Type B pancreatic cell (in vitro differentiated cells): ENCODE measurements around the gene WRNIP1. TPM values are rescaled to one million over a fixed set of nuclear protein-coding genes. Genes with fewer than 3 reads are reported as not detected.

Experiments
- DNase-seq: peaks from one replicate; pipeline ENCODE4 v3.0.0; 2021; ENCODE audit warnings: mixed read lengths; ENCODE audit not compliant: unreplicated experiment; ENCODE audit errors: extremely low spot score
- H3K27ac Mint-ChIP-seq: 2 replicates; pipeline ENCODE4 v1.8.0; 2021; ENCODE audit warnings: mild to moderate bottlenecking, mixed read lengths
- H3K27me3 Mint-ChIP-seq: 2 replicates; pipeline ENCODE4 v1.8.0; 2021; ENCODE audit warnings: mixed read lengths
- H3K36me3 Mint-ChIP-seq: 2 replicates; pipeline ENCODE4 v1.8.0; 2021; ENCODE audit warnings: mixed read lengths
- H3K4me1 Mint-ChIP-seq: one replicate; pipeline ENCODE4 v1.8.0; 2021; ENCODE audit warnings: mixed read lengths; ENCODE audit not compliant: unreplicated experiment
- H3K4me3 Mint-ChIP-seq: 2 replicates; pipeline ENCODE4 v1.8.0; 2021; ENCODE audit warnings: mild to moderate bottlenecking, mixed read lengths
- H3K9me3 Mint-ChIP-seq: 2 replicates; pipeline ENCODE4 v1.8.0; 2021; ENCODE audit warnings: mixed read lengths
- total RNA-seq: library from RNA; stranded (reverse); gene quantifications from 2 replicates; pipeline ENCODE4 v1.2.1, GENCODE V29; 2021; ENCODE audit warnings: low replicate concordance
- TF ChIP-seq, protein P1 (sequence below): fragments of 200-600 bp; sonication (generic); conservative IDR thresholded peaks from 2 replicates; pipeline ENCODE4 v1.5.0; 2021; ENCODE audit warnings: antibody characterized with exemption, mild to moderate bottlenecking

WRNIP1 gene
- total RNA-seq, 1 donor from 2014 or later, result 41.2 TPM

DNA sequence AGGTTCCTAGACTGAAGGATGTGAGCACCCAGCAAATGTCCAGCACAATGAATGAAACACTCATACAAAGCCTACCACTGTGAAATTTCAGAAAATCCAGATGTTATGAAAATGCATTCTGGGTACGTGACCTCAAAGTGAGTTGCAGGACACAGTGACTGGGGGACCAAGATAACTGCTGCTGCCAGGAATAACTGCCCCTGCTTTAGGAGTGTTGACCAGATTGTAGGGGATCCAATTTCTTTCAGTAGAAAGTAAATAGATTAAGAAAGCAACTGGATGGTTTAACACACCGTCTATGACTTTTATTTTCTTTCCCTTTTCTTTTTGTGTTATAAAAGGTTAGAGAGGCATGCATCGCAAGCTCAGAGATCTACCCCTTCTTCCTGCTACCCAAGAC, 44.0 kb upstream of the WRNIP1 start:
- DNase-seq, result no peak
- no peaks in the 10 kb centered on the region for H3K9me3 Mint-ChIP-seq
- no peaks in the 10 kb centered on the region for H3K27me3 Mint-ChIP-seq
- TF ChIP-seq, protein P1, sequence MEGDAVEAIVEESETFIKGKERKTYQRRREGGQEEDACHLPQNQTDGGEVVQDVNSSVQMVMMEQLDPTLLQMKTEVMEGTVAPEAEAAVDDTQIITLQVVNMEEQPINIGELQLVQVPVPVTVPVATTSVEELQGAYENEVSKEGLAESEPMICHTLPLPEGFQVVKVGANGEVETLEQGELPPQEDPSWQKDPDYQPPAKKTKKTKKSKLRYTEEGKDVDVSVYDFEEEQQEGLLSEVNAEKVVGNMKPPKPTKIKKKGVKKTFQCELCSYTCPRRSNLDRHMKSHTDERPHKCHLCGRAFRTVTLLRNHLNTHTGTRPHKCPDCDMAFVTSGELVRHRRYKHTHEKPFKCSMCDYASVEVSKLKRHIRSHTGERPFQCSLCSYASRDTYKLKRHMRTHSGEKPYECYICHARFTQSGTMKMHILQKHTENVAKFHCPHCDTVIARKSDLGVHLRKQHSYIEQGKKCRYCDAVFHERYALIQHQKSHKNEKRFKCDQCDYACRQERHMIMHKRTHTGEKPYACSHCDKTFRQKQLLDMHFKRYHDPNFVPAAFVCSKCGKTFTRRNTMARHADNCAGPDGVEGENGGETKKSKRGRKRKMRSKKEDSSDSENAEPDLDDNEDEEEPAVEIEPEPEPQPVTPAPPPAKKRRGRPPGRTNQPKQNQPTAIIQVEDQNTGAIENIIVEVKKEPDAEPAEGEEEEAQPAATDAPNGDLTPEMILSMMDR, result no peak
- H3K27ac Mint-ChIP-seq, result no peak overlapping the region
- peaks cover 5% of the 10 kb centered on the region for H3K36me3 Mint-ChIP-seq
- H3K4me3 Mint-ChIP-seq, result no peak overlapping the region
- H3K4me1 Mint-ChIP-seq, result peaks cover 4% of the 10 kb centered on the region

DNA sequence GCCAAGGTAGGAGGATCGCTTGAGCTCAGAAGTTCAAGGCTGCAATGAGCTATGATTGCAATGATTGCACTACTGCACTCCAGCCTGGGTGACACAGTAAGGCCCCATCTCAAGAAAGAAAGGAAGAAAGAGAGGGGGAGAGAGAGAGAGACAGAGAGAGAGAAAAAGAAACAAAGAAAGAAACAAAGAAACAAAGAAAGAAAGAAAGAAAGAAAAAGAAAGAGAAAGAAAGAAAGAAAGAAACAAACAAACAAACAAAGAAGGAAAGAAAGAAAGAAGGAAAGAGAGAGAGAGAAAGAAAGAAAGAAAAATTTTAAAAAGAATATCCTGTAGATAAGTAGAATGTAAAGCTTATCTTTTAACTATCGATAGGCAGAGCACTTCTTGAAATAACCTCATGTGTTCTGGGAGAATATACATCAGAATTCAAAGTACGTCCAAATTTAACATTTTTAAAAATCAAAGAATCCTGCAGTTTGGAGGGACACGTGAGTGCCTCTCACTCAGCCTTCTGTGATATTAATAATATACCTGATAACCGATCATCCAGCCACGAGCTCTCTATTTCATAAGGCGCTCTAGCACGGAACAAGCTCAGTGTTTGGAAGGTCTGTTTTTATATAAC, 39.7 kb upstream of the WRNIP1 start:
- no peak overlapping the region for H3K27ac Mint-ChIP-seq
- peaks cover 3% of the 10 kb centered on the region for H3K27me3 Mint-ChIP-seq
- H3K9me3 Mint-ChIP-seq, result no peaks in the 10 kb centered on the region
- TF ChIP-seq, protein P1, result no peak
- peaks cover 22% of the 10 kb centered on the region for H3K4me1 Mint-ChIP-seq
- peaks cover 5% of the 10 kb centered on the region for H3K36me3 Mint-ChIP-seq
- no peak for DNase-seq
- no peak overlapping the region for H3K4me3 Mint-ChIP-seq

DNA sequence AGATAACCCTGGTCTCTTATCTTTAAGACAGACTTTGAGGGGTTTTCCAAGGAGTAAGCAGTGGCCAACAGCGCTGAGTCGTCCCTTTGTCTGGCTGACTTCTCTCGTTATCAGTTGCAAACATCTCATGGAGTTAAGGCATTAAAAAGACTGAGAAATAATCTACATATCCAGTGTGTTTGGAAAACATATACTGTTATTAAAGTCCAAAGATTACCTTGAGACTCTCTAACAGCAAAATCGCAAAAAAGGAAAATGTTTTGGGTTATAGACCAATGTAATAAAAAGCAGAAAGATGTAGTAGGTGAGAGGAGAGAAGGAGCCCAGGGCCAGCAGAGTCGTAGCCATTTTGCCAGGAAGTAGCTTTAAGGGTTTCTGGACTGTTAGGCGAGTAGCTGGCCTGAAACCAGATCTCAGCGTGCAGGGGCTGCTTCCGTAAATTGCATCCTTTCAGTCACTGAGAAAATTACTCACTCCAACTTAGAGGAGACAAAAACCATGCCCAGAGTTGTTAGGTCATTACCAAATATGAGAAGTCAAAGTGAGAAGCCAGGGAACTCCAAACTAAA, 39.1 kb upstream of the WRNIP1 start:
- no peak overlapping the region for H3K27ac Mint-ChIP-seq
- peaks cover 3% of the 10 kb centered on the region for H3K27me3 Mint-ChIP-seq
- no peaks in the 10 kb centered on the region for H3K9me3 Mint-ChIP-seq
- TF ChIP-seq, protein P1, result no peak
- H3K36me3 Mint-ChIP-seq, result peaks cover 5% of the 10 kb centered on the region
- peaks cover 22% of the 10 kb centered on the region for H3K4me1 Mint-ChIP-seq
- no peak for DNase-seq
- no peak overlapping the region for H3K4me3 Mint-ChIP-seq

DNA sequence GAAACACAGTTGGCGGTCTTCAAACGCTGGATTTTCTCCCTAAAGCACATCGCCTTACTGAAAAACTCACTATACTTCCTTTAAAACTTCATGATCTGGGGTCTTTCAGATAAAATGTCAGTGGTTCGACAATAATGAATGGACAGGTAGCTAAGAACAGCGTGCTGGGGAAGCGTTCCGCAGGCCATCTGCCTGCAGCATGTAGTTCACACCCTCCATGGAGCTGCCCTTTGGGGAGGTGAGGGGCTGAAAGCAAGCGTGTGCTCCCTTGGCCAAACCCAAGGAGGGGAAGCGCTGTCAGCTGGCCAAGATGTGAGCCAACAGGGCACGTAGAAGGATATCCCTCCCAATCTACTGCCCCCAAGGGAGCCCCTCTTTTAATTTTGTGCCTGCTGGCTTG, 35.3 kb upstream of the WRNIP1 start:
- Mint-ChIP-seq H3K27ac (no peak overlapping the region), H3K4me1 (peaks cover 33% of the 10 kb centered on the region), H3K4me3 (no peak overlapping the region), H3K36me3 (no peaks in the 10 kb centered on the region), H3K27me3 (peaks cover 7% of the 10 kb centered on the region), H3K9me3 (no peaks in the 10 kb centered on the region)
- DNase-seq, result no peak
- TF ChIP-seq, protein P1, result no peak

DNA sequence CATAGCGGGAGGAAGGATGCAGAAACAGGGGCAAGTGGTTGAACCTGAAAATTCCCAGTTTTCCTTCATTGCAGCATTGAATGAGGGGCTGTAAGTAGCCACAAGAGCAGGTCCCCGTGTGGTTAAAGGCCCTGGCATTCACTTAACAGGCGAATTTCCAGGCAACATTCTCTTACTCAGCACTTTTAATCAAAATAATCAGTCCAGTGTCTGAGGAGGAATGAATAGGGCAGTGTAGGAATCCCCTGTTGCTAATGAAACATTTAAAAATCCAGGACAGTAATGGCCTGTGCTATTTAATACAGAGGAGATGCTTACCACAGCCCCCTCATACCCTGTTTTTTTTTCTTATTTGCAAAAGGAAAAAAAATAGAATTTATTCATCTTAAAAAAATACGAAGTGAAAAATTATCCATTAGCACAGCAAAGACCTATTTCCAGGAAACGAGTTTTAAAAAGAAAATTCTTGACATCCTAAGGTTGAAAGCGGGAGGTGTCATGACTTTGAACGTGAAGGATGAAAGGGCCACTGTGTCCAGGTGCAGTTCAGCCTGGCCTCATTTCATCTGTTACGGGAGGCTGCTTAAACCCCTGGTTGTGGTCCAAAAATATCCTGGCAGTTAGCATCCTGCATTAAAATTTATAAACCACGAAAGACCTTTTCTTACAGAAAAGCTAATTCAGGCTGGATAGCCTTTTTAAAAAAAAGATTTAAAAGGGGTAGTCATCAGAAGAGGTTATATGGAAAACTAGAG, 34.7 kb upstream of the WRNIP1 start:
- no peak overlapping the region for H3K27ac Mint-ChIP-seq
- no peaks in the 10 kb centered on the region for H3K9me3 Mint-ChIP-seq
- no peaks in the 10 kb centered on the region for H3K36me3 Mint-ChIP-seq
- peaks cover 33% of the 10 kb centered on the region for H3K4me1 Mint-ChIP-seq
- TF ChIP-seq, protein P1, result no peak
- peaks cover 7% of the 10 kb centered on the region for H3K27me3 Mint-ChIP-seq
- H3K4me3 Mint-ChIP-seq, result no peak overlapping the region
- no peak for DNase-seq
